Measurements from ENCODE around the gene ATP8A2.

GRCh38 chr13:25353344-25353743, 18.4 kb upstream of the ATP8A2 start:
- TF ChIP-seq POLR2A (IDR thresholded peaks at IDR 0.05; ENCODE audit: control extremely low read depth in 1 of 2, low read depth in 2 of 2, low read length in 2 of 2): no peak
- no peak for TF ChIP-seq CTCF (IDR thresholded peaks at IDR 0.05; ENCODE audit: control extremely low read depth in 1 of 3, insufficient read depth in 1 of 3, low read depth in 1 of 3, low read length in 3 of 3)
- TF ChIP-seq TAF1 (IDR thresholded peaks at IDR 0.05; ENCODE audit: low read depth, low read length): no peak
- TF ChIP-seq CHD2 (IDR thresholded peaks at IDR 0.05; ENCODE audit: low read length): no peak
- TF ChIP-seq BRCA1 (IDR thresholded peaks at IDR 0.05; ENCODE audit: low read depth, low read length): no peak

Data from H1 (cell line).